HepG2 (cell line): ENCODE data around the gene ARL14EP. TPM values are rescaled to one million over a fixed set of nuclear protein-coding genes. Genes with fewer than 3 reads are reported as not detected.

Experiments
- FOSL1 ChIP-seq: sonication (generic); formaldehyde crosslinking; IDR thresholded peaks from 2 replicates; pipeline ENCODE4 v1.9.0; 2021; ENCODE audit warnings: missing genetic modification reagents, borderline replicate concordance
- GLI4 ChIP-seq: sonication (generic); formaldehyde crosslinking; IDR thresholded peaks from 2 replicates; pipeline ENCODE4 v1.5.1; 2020; ENCODE audit warnings: missing genetic modification reagents, mild to moderate bottlenecking, moderate library complexity, borderline replicate concordance
- JUND ChIP-seq: sonication (generic); formaldehyde crosslinking; IDR thresholded peaks from 2 replicates; pipeline ENCODE4 v1.8.0; 2022; ENCODE audit warnings: mild to moderate bottlenecking, missing genetic modification reagents
- KLF11 ChIP-seq: IDR thresholded peaks from 2 replicates; pipeline ENCODE4 v1.6.1; 2016; ENCODE audit warnings: missing compliant biosample characterization
- KLF6 ChIP-seq: IDR thresholded peaks from 2 replicates; pipeline ENCODE4 v1.8.0; 2016; ENCODE audit warnings: missing biosample characterization, missing genetic modification reagents
- MAZ ChIP-seq, 2 experiments: sonication (generic) in 1 of 2; formaldehyde crosslinking in 1 of 2; IDR thresholded peaks; 2 replicates each; pipeline versions ENCODE4 v1.5.0 to v1.6.1; 2012 to 2020; ENCODE audit warnings: low read depth in 2 of 2, mild to moderate bottlenecking in 2 of 2, borderline replicate concordance in 1 of 2, improper control_type of control experiment in 1 of 2, low read length in 1 of 2, missing genetic modification reagents in 1 of 2, moderate library complexity in 1 of 2
- MEIS1 ChIP-seq: sonication (generic); formaldehyde crosslinking; IDR thresholded peaks from 2 replicates; pipeline ENCODE4 v1.9.0; 2021; ENCODE audit warnings: mild to moderate bottlenecking, missing genetic modification reagents, moderate library complexity, borderline replicate concordance
- RFXANK ChIP-seq: IDR thresholded peaks from 2 replicates; pipeline ENCODE4 v1.6.1; 2016
- RFXAP ChIP-seq: sonication (generic); formaldehyde crosslinking; IDR thresholded peaks from 2 replicates; pipeline ENCODE4 v1.4.0; 2020; ENCODE audit warnings: missing genetic modification reagents, borderline replicate concordance
- SCMH1 ChIP-seq: sonication (generic); formaldehyde crosslinking; IDR thresholded peaks from 2 replicates; pipeline ENCODE4 v1.9.0; 2021; ENCODE audit warnings: missing genetic modification reagents, mild to moderate bottlenecking, borderline replicate concordance
- SSRP1 ChIP-seq: IDR thresholded peaks from 2 replicates; pipeline ENCODE4 v1.6.1; 2016; ENCODE audit warnings: control low read depth
- TMF1 ChIP-seq: sonication (generic); formaldehyde crosslinking; IDR thresholded peaks from 2 replicates; pipeline ENCODE4 v1.8.1; 2022; ENCODE audit warnings: low read depth, missing genetic modification reagents
- YEATS4 ChIP-seq: sonication (generic); formaldehyde crosslinking; IDR thresholded peaks from 2 replicates; pipeline ENCODE4 v1.4.0; 2020; ENCODE audit warnings: missing genetic modification reagents, borderline replicate concordance
- polyA plus RNA-seq, 8 experiments: library from polyadenylated mRNA; depleted of rRNA in 3 of 8; stranded (reverse) in 7 of 8; unstranded in 1 of 8; fragments of >200 nt; fragmentation: Illumina TruSeq in 4 of 8; extraction: Trizol in 4 of 8; gene quantifications; 2 replicates each; pipeline versions ENCODE4 v1.2.1 to v1.2.3, GENCODE V29; 2011 to 2016; ENCODE audit warnings: low read depth in 4 of 8, missing spikeins in 1 of 8, mixed read lengths in 1 of 8; ENCODE audit not compliant: insufficient read depth in 1 of 8
- total RNA-seq, 5 experiments: library from RNA; depleted of rRNA; stranded (reverse); fragments of >200 nt; fragmentation: Illumina TruSeq; extraction: Trizol; gene quantifications; 2 replicates each; pipeline ENCODE4 v1.2.3, GENCODE V29; 2016; ENCODE audit warnings: low read depth in 1 of 5
- TF ChIP-seq, protein P1 (sequence below), 2 experiments: sonication (generic) in 1 of 2; formaldehyde crosslinking in 1 of 2; IDR thresholded peaks; 2 replicates each; pipeline versions ENCODE4 v1.4.0 to v1.6.1; 2016 to 2020; ENCODE audit warnings: borderline replicate concordance in 1 of 2, low read depth in 1 of 2, mild to moderate bottlenecking in 1 of 2, missing genetic modification reagents in 1 of 2
- TF ChIP-seq, protein P2 (sequence below): sonication (generic); formaldehyde crosslinking; IDR thresholded peaks from 2 replicates; pipeline ENCODE4 v1.4.0; 2020; ENCODE audit warnings: missing genetic modification reagents
- TF ChIP-seq, protein P3 (sequence below): sonication (generic); formaldehyde crosslinking; IDR thresholded peaks from 2 replicates; pipeline ENCODE4 v1.4.0; 2020; ENCODE audit warnings: mild to moderate bottlenecking, missing genetic modification reagents
- TF ChIP-seq, protein P4 (sequence below), 2 experiments: sonication (generic) in 1 of 2; formaldehyde crosslinking in 1 of 2; IDR thresholded peaks; 2 replicates each; pipeline versions ENCODE4 v1.5.1 to v1.6.1; 2011 to 2020; ENCODE audit warnings: borderline replicate concordance in 1 of 2, low read depth in 1 of 2, low read length in 1 of 2, mild to moderate bottlenecking in 1 of 2, missing genetic modification reagents in 1 of 2, moderate library complexity in 1 of 2
- TF ChIP-seq, protein P5 (sequence below): sonication (generic); formaldehyde crosslinking; IDR thresholded peaks from 2 replicates; pipeline ENCODE4 v1.5.0; 2020; ENCODE audit warnings: missing genetic modification reagents

Gene ARL14EP
- total and polyA plus RNA-seq, 2 of the 13 experiments (the other 11 are each of a cell fraction or from before 2014, with no cell fraction given), result 9.8 to 15.4 TPM

DNA sequence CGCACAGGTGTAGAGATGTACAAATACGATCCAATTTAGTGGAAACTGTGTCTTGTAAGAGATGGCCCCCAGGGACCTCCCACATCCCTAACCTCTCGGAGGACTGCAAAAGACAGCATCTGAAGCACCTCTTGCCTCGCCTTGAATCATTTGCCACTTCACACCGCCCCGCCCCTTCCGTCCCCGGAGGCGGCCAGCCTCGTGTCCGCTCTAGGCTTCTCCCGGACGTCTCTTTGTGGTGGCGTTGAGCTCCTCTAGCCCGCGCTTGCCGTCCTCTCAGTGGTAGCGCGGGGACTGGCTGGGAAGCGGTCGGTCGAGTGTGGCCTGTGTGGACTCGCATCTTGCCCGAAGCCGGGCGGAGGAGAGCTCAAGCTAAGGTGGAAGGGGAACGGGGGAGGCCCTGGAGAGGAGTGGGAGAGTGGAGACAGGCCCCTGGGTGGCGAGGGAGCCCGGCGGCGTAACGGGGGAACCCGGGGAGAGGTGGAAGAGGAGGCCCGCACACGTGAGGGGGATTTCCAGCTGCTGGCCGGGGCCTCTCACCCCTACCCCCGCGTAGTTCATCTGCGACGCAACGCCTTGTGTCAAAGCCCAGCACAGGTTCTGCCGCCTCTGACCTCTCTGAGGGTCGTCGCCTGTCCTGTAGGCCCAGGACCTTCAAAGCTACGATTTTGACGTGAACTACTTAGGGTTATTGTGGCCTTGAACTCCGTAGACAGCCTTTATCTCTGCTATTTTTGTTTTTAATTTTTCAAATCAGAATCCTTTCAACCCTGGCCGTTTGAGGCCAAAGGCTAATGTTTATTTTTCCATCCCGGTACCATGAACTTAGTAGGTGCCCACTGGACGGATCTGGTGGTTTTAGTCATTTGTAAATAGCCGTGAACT, at the start of gene ARL14EP (continued):
- TF ChIP-seq, protein P1, sequence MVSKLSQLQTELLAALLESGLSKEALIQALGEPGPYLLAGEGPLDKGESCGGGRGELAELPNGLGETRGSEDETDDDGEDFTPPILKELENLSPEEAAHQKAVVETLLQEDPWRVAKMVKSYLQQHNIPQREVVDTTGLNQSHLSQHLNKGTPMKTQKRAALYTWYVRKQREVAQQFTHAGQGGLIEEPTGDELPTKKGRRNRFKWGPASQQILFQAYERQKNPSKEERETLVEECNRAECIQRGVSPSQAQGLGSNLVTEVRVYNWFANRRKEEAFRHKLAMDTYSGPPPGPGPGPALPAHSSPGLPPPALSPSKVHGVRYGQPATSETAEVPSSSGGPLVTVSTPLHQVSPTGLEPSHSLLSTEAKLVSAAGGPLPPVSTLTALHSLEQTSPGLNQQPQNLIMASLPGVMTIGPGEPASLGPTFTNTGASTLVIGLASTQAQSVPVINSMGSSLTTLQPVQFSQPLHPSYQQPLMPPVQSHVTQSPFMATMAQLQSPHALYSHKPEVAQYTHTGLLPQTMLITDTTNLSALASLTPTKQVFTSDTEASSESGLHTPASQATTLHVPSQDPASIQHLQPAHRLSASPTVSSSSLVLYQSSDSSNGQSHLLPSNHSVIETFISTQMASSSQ (IDR thresholded peaks at IDR 0.05; ENCODE audit: low read depth), result no peak; the same call in 1 of the 2 replicates
- TF ChIP-seq, protein P1 (CRISPR knock-in tag; IDR thresholded peaks at IDR 0.05; ENCODE audit: borderline replicate concordance), result peak; percentile 76
- TF ChIP-seq YEATS4 (CRISPR knock-in tag), result peak; percentile 76
- TF ChIP-seq JUND (CRISPR knock-in tag), result no peak
- TF ChIP-seq MAZ (IDR thresholded peaks at IDR 0.05; ENCODE audit: borderline replicate concordance, low read depth, low read length), result no peak
- TF ChIP-seq MAZ (CRISPR knock-in tag; IDR thresholded peaks at IDR 0.05; ENCODE audit: low read depth), result peak; percentile 85
- 0 out of 2 replicates have a peak, but pooled peaks have one; percentile 39 for TF ChIP-seq FOSL1
- TF ChIP-seq SCMH1 (CRISPR knock-in tag), result no peak
- TF ChIP-seq, protein P2, sequence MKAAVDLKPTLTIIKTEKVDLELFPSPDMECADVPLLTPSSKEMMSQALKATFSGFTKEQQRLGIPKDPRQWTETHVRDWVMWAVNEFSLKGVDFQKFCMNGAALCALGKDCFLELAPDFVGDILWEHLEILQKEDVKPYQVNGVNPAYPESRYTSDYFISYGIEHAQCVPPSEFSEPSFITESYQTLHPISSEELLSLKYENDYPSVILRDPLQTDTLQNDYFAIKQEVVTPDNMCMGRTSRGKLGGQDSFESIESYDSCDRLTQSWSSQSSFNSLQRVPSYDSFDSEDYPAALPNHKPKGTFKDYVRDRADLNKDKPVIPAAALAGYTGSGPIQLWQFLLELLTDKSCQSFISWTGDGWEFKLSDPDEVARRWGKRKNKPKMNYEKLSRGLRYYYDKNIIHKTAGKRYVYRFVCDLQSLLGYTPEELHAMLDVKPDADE (CRISPR knock-in tag), result no peak
- TF ChIP-seq KLF11 (CRISPR knock-in tag), result peak; percentile 36; the same call in 1 of the 2 replicates
- TF ChIP-seq RFXANK (CRISPR knock-in tag), result peak; percentile 60; the same call in 1 of the 2 replicates
- TF ChIP-seq KLF6 (CRISPR knock-in tag), result peak; percentile 91
- TF ChIP-seq, protein P3, sequence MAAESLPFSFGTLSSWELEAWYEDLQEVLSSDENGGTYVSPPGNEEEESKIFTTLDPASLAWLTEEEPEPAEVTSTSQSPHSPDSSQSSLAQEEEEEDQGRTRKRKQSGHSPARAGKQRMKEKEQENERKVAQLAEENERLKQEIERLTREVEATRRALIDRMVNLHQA, result no peak
- TF ChIP-seq, protein P4, sequence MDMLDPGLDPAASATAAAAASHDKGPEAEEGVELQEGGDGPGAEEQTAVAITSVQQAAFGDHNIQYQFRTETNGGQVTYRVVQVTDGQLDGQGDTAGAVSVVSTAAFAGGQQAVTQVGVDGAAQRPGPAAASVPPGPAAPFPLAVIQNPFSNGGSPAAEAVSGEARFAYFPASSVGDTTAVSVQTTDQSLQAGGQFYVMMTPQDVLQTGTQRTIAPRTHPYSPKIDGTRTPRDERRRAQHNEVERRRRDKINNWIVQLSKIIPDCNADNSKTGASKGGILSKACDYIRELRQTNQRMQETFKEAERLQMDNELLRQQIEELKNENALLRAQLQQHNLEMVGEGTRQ (IDR thresholded peaks at IDR 0.05; ENCODE audit: low read depth, low read length), result no peak
- TF ChIP-seq, protein P4 (CRISPR knock-in tag; IDR thresholded peaks at IDR 0.05; ENCODE audit: borderline replicate concordance), result peak; percentile 42; the same call in 1 of the 2 replicates
- TF ChIP-seq GLI4, result 0 out of 2 replicates have a peak, but pooled peaks have one; percentile 27
- TF ChIP-seq TMF1 (CRISPR knock-in tag), result no peak; the same call in 1 of the 2 replicates
- TF ChIP-seq SSRP1 (CRISPR knock-in tag), result no peak
- peak; percentile 86; the same call in 1 of the 2 replicates for TF ChIP-seq RFXAP (CRISPR knock-in tag)
- peak; percentile 68 for TF ChIP-seq MEIS1 (CRISPR knock-in tag)
- TF ChIP-seq, protein P5, sequence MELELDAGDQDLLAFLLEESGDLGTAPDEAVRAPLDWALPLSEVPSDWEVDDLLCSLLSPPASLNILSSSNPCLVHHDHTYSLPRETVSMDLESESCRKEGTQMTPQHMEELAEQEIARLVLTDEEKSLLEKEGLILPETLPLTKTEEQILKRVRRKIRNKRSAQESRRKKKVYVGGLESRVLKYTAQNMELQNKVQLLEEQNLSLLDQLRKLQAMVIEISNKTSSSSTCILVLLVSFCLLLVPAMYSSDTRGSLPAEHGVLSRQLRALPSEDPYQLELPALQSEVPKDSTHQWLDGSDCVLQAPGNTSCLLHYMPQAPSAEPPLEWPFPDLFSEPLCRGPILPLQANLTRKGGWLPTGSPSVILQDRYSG (CRISPR knock-in tag), result no peak
